Measurements from ENCODE around the gene KCNJ13.

DNA sequence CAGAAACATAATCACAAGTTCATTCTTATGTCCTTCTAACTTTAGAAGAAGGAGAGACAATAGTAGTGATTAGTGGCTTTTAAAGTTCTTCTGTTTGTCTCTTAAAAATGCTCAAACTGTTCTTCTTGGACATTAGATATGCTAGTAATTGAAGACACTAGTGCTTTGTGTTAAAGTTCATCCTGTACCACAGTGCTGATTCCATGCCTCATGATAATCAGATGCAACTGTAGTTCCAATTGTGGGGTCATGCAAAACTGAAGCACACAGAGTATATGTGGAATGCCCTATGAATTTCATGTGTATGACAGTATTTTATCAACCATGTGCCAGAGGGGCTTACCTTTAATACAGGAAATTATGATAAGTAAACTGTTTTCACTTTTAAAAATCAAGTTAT lies 11.4 kb upstream of the KCNJ13 start:
- TF ChIP-seq, protein P1, sequence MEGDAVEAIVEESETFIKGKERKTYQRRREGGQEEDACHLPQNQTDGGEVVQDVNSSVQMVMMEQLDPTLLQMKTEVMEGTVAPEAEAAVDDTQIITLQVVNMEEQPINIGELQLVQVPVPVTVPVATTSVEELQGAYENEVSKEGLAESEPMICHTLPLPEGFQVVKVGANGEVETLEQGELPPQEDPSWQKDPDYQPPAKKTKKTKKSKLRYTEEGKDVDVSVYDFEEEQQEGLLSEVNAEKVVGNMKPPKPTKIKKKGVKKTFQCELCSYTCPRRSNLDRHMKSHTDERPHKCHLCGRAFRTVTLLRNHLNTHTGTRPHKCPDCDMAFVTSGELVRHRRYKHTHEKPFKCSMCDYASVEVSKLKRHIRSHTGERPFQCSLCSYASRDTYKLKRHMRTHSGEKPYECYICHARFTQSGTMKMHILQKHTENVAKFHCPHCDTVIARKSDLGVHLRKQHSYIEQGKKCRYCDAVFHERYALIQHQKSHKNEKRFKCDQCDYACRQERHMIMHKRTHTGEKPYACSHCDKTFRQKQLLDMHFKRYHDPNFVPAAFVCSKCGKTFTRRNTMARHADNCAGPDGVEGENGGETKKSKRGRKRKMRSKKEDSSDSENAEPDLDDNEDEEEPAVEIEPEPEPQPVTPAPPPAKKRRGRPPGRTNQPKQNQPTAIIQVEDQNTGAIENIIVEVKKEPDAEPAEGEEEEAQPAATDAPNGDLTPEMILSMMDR (IDR thresholded peaks at IDR 0.05; ENCODE audit: poor library complexity, severe bottlenecking): no peak
- no peak for TF ChIP-seq POLR2AphosphoS5 (IDR thresholded peaks at IDR 0.05)
- TF ChIP-seq MXI1 (conservative IDR thresholded peaks at IDR 0.05; ENCODE audit: poor library complexity, severe bottlenecking): no peak
- no peak for TF ChIP-seq EP300 (conservative IDR thresholded peaks at IDR 0.05; ENCODE audit: poor library complexity, severe bottlenecking)

Data from neural cell (in vitro differentiated cells).